Heart left ventricle (tissue), 16 donors: ENCODE results near the gene TMTC4. TPM values are rescaled to one million over a fixed set of nuclear protein-coding genes. Genes with fewer than 3 reads are reported as not detected.

Source experiments
- ATAC-seq, 4 donors: fragments of 200-7000 bp; cut with Tn5 transposase; one replicate each; pipeline ENCODE4 v1.9.1; 2020 to 2022; ENCODE audit warnings: moderate library complexity in 4 of 4, mild to moderate bottlenecking in 3 of 4, moderate number of reproducible peaks in 1 of 4
- DNase-seq, 5 donors: peaks; one replicate each; pipeline ENCODE4 v3.0.0-alpha.2; 2020
- H3K27ac ChIP-seq, 12 donors: fragments of 200-600 bp; sonication (generic) in 4 of 12; one replicate each; pipeline versions ENCODE4 v1.5.0 to v1.8.0; 2016 to 2022; ENCODE audit warnings: mild to moderate bottlenecking in 2 of 12
- H3K27me3 ChIP-seq, 9 donors: fragments of 200-600 bp; sonication (generic) in 2 of 9; one replicate each; pipeline versions ENCODE4 v1.5.1 to v1.8.0; 2016 to 2022; ENCODE audit warnings: mild to moderate bottlenecking in 3 of 9
- H3K36me3 ChIP-seq, 9 donors: fragments of 200-600 bp; sonication (generic) in 2 of 9; one replicate each; pipeline versions ENCODE4 v1.5.0 to v1.8.0; 2018 to 2022; ENCODE audit warnings: mild to moderate bottlenecking in 2 of 9
- H3K4me1 ChIP-seq, 12 donors: fragments of 200-600 bp; sonication (generic) in 4 of 12; one replicate each; pipeline versions ENCODE4 v1.5.0 to v1.8.0; 2016 to 2022; ENCODE audit warnings: mild to moderate bottlenecking in 3 of 12
- H3K4me3 ChIP-seq, 12 donors: fragments of 200-600 bp; sonication (generic) in 4 of 12; one replicate each; pipeline versions ENCODE4 v1.5.0 to v1.8.0; 2017 to 2022; ENCODE audit warnings: mild to moderate bottlenecking in 9 of 12, moderate library complexity in 4 of 12
- H3K9me3 ChIP-seq, 12 donors: fragments of 200-600 bp; sonication (generic) in 4 of 12; one replicate each; pipeline versions ENCODE4 v1.5.0 to v1.8.0; 2016 to 2022; ENCODE audit warnings: mild to moderate bottlenecking in 1 of 12
- CTCF ChIP-seq, 12 donors: fragments of 200-600 bp; sonication (generic) in 4 of 12; IDR thresholded peaks; one replicate each; pipeline versions ENCODE4 v1.5.0 to v1.8.0; 2018 to 2022; ENCODE audit warnings: antibody characterized with exemption in 12 of 12, mild to moderate bottlenecking in 5 of 12
- POLR2A ChIP-seq, 2 donors: fragments of 450-650 bp; IDR thresholded peaks; one replicate each; pipeline ENCODE4 v1.6.1; 2017; ENCODE audit warnings: antibody characterized with exemption in 2 of 2, mild to moderate bottlenecking in 2 of 2, moderate library complexity in 2 of 2
- WGBS, 4 donors: extraction: QIAGEN DNeasy Blood & Tissue Kit in 2 of 4; methylation state at CpG; one replicate each; pipeline versions ENCODE4 v1.1.5 to v1.1.7; 2013 to 2018; 5-methylcytosine and 5-hydroxymethylcytosine counted together
- intact Hi-C, 10 donors: fragments of 100-400 bp; cut with DNase I; formaldehyde crosslinking; loops; one replicate each; pipeline versions ENCODE4 v1.11.1 to v1.14.2; 2022
- polyA plus RNA-seq, 2 donors: library from polyadenylated mRNA; stranded (reverse); fragments of 200-250 nt; gene quantifications; one replicate each; pipeline ENCODE4 v1.2.3, GENCODE V29; 2013
- total RNA-seq, 9 donors: library from RNA; depleted of rRNA in 2 of 9; stranded (reverse); fragments of >200 nt in 2 of 9; fragmentation: NEBNext Ultra II Directional in 3 of 9; extraction: Animal tissue kit (Norgen Biotek cat#: 25700) in 3 of 9; gene quantifications; one replicate each; pipeline versions ENCODE4 v1.1.0 to v1.2.4, GENCODE V29; 2016 to 2023
- donor health status: ischemic (EF 13 %, LVEDD 7.1; RV severe dilation, severe dysfunction).
- donor health status: healthy with polysubstance abuse.
- donor health status: DM: no; HTN: yes; CAD: no.
- donor health status: DM: no; HTN: no; CAD: no.
- donor health status: ischemic (EF 25% LVEDD 6.9; RV normal size, moderate dysfunction).
- donor health status: ischemic (EF 25% LVEDD 5.7; RV mildly dilated, moderate dysfunction).
- donor health status: healthy.
- donor health status: DM: yes; HTN: yes; CAD: no.
- donor health status: ischemic (EF 35%, LVEDD 5.7; RV mildly dilated, moderate dysfunction).
- donor health status: nonischemic (EF 11% LVEDD 7.7; RV severe dilation, severe dysfunction).
- donor health status: DM: yes; HTN: yes; CAD: no.
- donor health status: PGD.
- donor health status: ischemic (EF 29% LVEDD 5.4; RV normal size, mild dysfunction).
- donor health status: nonischemic (EF 23%, LVEDD 6.1; RV moderate dilation, normal function).

The TMTC4 gene
- total and polyA plus RNA-seq, 11 donors = 2.4 to 10.3 (median 6.2) TPM

DNA sequence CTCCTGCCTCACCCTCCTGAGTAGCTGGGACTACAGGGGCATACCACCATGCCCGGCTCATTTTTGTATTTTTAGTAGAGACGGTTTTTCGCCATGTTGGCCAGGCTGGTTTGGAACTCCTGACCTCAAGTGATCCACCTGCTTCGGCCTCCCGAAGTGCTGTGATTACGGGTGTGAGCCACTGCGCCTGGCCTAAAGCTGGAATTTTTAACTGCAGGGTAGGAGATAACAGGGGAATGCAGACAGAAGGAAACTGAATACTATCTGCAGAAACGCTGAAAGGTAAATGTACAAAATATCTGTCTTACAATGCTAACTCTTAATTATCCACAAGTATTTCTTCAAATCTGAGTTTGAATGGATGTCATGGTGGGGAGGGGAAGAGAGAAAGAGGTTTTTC is 13.8 kb downstream of the TMTC4 start:
- DNase-seq = no peak
- Histone ChIP-seq H3K4me1 (peaks cover 0 to 9% (median 0%) of the 10 kb centered on the region in 12 donors), H3K27ac (no peak overlapping the region), H3K4me3 (no peak overlapping the region), H3K9me3 (no peaks in the 10 kb centered on the region), H3K27me3 (no peaks in the 10 kb centered on the region), H3K36me3 (peaks cover 0 to 90% (median 67%) of the 10 kb centered on the region in 9 donors)
- TF ChIP-seq POLR2A (IDR thresholded peaks at IDR 0.05) (no peak), CTCF (IDR thresholded peaks at IDR 0.05) (no peak)
- WGBS, 4 donors = 81 to 84% (median 81%) methylated on average over 8 of the region's 8 CpGs
- no peak for ATAC-seq
- intact Hi-C loops = no loop called here

GRCh38 chr13:100659578-100659977 is 15.0 kb downstream of the TMTC4 start:
- ATAC-seq (no peak), DNase-seq (no peak)
- no peaks in the 10 kb centered on the region for H3K9me3 ChIP-seq
- H3K27me3 ChIP-seq = no peaks in the 10 kb centered on the region
- TF ChIP-seq POLR2A (IDR thresholded peaks at IDR 0.05) (no peak), CTCF (IDR thresholded peaks at IDR 0.05) (no peak)
- WGBS, 4 donors = 92 to 97% (median 95%) methylated on average over 4 of the region's 4 CpGs
- H3K36me3 ChIP-seq = peaks cover 0 to 86% (median 59%) of the 10 kb centered on the region in 9 donors
- no peak overlapping the region for H3K27ac ChIP-seq
- intact Hi-C loops = no loop called here
- no peak overlapping the region for H3K4me3 ChIP-seq
- peaks cover 0 to 9% (median 0%) of the 10 kb centered on the region in 12 donors for H3K4me1 ChIP-seq

DNA sequence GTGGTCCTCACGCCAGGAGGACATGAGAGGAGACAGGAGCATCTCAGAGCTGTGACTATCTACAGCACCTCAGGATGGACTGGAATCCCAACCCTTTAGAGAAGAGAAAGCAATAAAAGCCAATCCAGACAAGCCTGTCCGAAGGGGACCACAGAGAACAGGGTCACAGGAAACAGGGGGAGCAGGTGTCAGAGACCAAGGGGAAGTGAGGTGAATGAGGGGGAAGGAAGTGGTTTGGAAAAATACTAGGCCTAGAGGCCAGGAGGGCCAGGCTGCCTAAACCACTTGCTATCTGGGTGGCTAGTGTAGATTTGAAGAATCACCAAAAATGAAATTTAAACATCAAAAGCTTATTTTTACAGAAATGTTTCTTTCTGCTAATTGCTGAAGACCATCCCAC is 16.2 kb downstream of the TMTC4 start:
- intact Hi-C loops = no loop called here
- peaks cover 0 to 9% (median 0%) of the 10 kb centered on the region in 12 donors for H3K4me1 ChIP-seq
- no peak overlapping the region for H3K4me3 ChIP-seq
- ATAC-seq (no peak), DNase-seq (no peak)
- no peak overlapping the region for H3K27ac ChIP-seq
- 40 to 61% (median 46%) methylated on average over 2 of the region's 2 CpGs for WGBS, 4 donors
- peaks cover 0 to 79% (median 49%) of the 10 kb centered on the region in 9 donors for H3K36me3 ChIP-seq
- H3K9me3 ChIP-seq = no peaks in the 10 kb centered on the region
- no peaks in the 10 kb centered on the region for H3K27me3 ChIP-seq
- TF ChIP-seq POLR2A (IDR thresholded peaks at IDR 0.05) = no peak
- no peak for TF ChIP-seq CTCF (IDR thresholded peaks at IDR 0.05)

DNA sequence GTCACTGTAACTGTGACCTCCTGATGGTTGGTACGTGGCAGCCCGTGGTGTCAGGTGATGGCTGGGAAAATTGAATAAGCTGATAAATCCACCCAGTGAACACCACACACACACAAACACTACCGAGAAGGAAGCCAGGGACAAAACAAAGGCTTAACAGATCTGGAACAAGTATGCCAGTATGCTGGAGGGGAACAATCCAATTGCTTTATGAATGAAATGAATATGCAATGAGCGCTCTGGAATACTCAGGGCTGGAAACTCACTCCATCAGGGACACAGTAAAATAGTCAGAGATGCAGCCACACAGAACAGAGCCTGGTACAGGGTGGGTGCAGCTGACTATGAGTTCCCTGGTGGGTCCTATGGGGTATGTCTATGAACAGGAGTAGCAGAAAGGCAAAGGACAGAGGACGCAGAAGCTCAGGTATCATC is 16.7 kb downstream of the TMTC4 start:
- peak in 1 of 4 donors; percentile 24 for ATAC-seq
- H3K36me3 ChIP-seq = peaks cover 0 to 79% (median 49%) of the 10 kb centered on the region in 9 donors
- no peaks in the 10 kb centered on the region for H3K27me3 ChIP-seq
- DNase-seq = no peak
- H3K4me3 ChIP-seq = no peak overlapping the region
- 88 to 92% (median 89%) methylated on average over 5 of the region's 5 CpGs for WGBS, 4 donors
- H3K9me3 ChIP-seq = no peaks in the 10 kb centered on the region
- H3K4me1 ChIP-seq = peaks cover 0 to 9% (median 0%) of the 10 kb centered on the region in 12 donors
- TF ChIP-seq POLR2A (IDR thresholded peaks at IDR 0.05) = no peak
- intact Hi-C loops = no loop called here
- H3K27ac ChIP-seq = no peak overlapping the region

DNA sequence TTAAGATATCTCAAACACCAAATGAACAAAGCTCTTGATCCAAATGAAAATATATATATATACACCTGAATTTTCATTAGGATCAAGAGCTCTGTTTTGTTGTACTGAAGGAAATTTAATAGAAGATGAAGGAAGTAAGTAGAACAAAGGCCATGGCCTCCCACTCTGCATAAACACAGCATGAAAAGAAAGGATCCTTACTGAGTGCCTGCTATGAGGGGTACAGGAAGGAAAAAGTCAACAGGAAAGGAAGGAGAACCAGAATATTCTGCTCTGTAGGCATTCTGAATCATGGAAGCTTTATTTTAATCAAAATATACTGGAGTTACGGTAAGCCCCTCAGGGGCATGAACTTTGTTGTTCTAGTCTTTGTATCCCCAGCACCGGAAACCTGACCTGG is 22.1 kb downstream of the TMTC4 start:
- DNase-seq (no peak), ATAC-seq (no peak)
- intact Hi-C loops = no loop called here
- Histone ChIP-seq H3K27me3 (no peaks in the 10 kb centered on the region), H3K9me3 (no peaks in the 10 kb centered on the region), H3K4me3 (no peak overlapping the region), H3K4me1 (no peaks in the 10 kb centered on the region), H3K27ac (no peak overlapping the region), H3K36me3 (peaks cover 0 to 33% (median 14%) of the 10 kb centered on the region in 9 donors)
- TF ChIP-seq POLR2A (IDR thresholded peaks at IDR 0.05) = no peak
- TF ChIP-seq CTCF (IDR thresholded peaks at IDR 0.05) = no peak
- 75 to 90% (median 85%) methylated on average over 2 of the region's 2 CpGs for WGBS, 4 donors
